Measurements from ENCODE around the gene KCNMA1.
A peak's percentile ranks its signal among the peaks of the same experiment; 100 is the strongest.

The KCNMA1 gene

DNA sequence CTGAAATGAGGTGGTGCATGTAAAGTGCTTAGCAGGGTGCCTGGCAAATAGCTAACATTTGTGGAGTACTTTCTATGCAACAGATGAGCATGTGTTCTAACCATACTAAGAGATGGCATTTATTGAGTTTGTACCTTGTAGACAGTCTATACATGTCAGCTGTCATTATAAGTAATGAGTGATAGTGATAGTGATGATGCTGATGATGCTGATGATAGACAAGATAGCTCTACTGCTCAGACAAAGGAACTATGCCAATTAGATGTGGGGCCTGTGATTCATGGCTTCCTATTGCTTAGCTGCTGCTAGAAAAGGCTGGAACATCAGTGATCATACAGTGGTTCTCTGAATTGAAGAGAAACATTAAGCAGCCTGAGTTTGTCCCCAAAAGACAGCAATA is 585.8 kb downstream of the KCNMA1 start:
- ATAC-seq = peak; percentile 63
- H3K4me3 Mint-ChIP-seq = no peak overlapping the region
- no peak overlapping the region for H3K27ac Mint-ChIP-seq
- no peaks in the 10 kb centered on the region for H3K4me1 Mint-ChIP-seq
- no peak for DNase-seq
- H3K27me3 Mint-ChIP-seq = no peaks in the 10 kb centered on the region
- no peaks in the 10 kb centered on the region for H3K9me3 Mint-ChIP-seq
- H3K36me3 Mint-ChIP-seq (ENCODE audit: low read depth) = no peaks in the 10 kb centered on the region

DNA sequence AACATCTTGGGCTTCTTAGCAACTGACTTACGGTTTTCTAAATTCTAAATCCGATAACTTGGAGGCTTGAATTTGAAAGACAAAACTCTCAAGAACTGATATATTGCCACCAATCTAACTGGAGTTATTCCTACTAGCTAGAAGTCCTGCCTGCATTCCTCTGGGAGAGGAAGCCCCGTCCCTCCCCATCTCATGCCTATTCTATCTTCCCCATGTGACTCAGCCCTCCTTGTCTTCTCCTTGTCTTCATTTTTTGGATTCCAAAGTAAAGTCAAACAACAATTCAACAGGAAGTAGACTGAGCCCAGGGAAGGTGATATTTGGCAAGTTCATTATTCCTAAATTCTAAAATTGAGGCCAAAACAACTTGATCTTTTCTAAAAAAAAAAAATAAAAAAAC is 587.7 kb downstream of the KCNMA1 start:
- no peak overlapping the region for H3K27ac Mint-ChIP-seq
- no peak overlapping the region for H3K4me3 Mint-ChIP-seq
- H3K27me3 Mint-ChIP-seq = no peaks in the 10 kb centered on the region
- H3K9me3 Mint-ChIP-seq = no peaks in the 10 kb centered on the region
- ATAC-seq = no peak
- H3K4me1 Mint-ChIP-seq = no peaks in the 10 kb centered on the region
- no peak for DNase-seq
- no peaks in the 10 kb centered on the region for H3K36me3 Mint-ChIP-seq (ENCODE audit: low read depth)

DNA sequence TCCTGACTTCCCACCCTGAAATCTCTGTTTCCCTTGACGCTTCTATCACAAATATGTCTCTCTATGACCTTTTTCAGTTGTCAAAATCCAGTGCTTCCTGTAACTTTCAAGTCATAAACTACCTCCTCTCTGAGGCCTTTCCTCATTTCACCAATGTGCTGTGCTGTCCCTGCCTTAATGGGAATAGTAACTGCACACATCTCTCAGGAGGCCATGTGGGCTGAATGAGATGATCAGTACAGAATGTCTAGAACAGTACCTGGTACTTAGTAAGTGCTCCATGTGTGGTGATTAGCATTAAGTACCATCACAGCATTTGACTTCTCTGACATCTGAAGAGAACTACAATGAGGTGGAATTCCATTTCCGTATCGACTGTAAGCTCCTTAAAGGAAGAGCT is 588.5 kb downstream of the KCNMA1 start:
- H3K9me3 Mint-ChIP-seq = no peaks in the 10 kb centered on the region
- DNase-seq (no peak), ATAC-seq (no peak)
- no peaks in the 10 kb centered on the region for H3K4me1 Mint-ChIP-seq
- H3K27ac Mint-ChIP-seq = no peak overlapping the region
- H3K36me3 Mint-ChIP-seq (ENCODE audit: low read depth) = no peaks in the 10 kb centered on the region
- H3K4me3 Mint-ChIP-seq = no peak overlapping the region
- no peaks in the 10 kb centered on the region for H3K27me3 Mint-ChIP-seq

DNA sequence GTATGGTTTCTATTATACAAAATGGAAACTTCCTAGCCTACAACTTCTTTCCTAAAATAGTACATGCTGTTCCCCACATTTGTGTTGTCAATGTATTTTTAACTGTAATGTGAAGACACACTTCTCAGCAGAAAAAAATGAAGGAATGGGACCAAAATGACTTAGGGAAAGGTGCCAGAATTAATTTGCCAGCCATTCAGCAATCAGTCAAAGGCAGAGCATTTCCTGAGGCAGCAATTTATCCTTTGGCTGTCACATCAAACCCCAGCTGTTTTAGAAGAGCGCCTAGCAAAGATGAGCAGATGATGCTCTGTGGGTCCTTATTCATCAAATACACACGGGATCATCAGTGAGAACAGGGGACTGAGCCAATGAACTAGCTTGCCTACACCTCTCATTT is 592.5 kb downstream of the KCNMA1 start:
- no peak for ATAC-seq

DNA sequence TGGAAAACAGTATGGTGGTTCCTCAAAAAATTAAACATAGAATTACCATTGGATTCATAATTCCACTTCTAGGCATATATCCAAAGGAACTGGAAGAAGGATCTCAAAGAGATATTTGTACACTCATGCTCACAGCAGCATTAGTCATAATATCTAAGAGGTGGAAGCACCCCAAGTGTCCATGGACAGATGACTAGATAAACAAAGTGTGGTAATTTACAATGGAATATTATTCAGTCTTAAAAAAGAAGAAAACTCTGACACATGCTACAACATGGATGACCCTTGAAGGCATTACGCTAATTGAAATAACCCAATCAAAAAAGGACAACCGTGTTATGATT is 594.2 kb downstream of the KCNMA1 start:
- H3K27ac Mint-ChIP-seq = no peak overlapping the region
- no peak for ATAC-seq
- no peak for DNase-seq
- H3K4me3 Mint-ChIP-seq = no peak overlapping the region
- H3K9me3 Mint-ChIP-seq = no peaks in the 10 kb centered on the region
- H3K27me3 Mint-ChIP-seq = no peaks in the 10 kb centered on the region
- no peaks in the 10 kb centered on the region for H3K36me3 Mint-ChIP-seq (ENCODE audit: low read depth)
- H3K4me1 Mint-ChIP-seq = peaks cover 7% of the 10 kb centered on the region

More for the DNA sequence above, 592.5 kb downstream of the KCNMA1 start:
- H3K36me3 Mint-ChIP-seq (ENCODE audit: low read depth) = no peaks in the 10 kb centered on the region
- no peak overlapping the region for H3K4me3 Mint-ChIP-seq
- H3K9me3 Mint-ChIP-seq = no peaks in the 10 kb centered on the region
- peaks cover 7% of the 10 kb centered on the region for H3K4me1 Mint-ChIP-seq
- H3K27me3 Mint-ChIP-seq = no peaks in the 10 kb centered on the region
- H3K27ac Mint-ChIP-seq = no peak overlapping the region
- DNase-seq = no peak

DNA sequence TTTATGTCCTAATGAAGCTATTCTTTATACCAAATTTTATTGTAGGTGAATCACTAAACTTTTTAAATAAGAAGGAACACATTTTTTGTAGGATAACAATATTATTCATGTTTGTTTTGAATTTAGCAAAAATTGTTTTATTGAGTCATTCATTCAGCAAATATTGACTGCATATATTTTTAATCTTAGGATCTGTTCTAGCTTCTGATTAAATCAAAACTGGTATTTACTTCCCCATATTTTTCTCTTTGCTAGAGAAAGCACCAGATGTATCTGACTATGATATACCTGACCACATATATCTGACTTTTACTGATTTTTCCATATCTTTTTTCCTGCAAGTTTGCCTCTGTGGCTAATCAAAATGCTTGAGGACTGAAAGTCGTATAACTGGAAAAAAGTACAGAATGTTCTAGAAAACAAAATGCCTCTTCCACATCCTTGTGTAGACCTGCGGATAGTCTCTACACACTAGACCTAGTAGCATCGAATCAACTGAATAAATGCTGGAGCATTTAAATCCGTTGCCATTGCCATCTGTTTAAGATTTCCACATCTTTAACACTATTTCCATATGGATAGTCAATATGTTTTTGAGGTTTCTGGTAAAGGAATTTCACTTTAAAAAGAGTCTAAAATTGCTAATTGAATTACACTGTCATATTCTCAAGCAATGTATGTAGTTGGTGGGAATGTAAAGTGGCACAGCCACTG is 594.7 kb downstream of the KCNMA1 start:
- H3K27me3 Mint-ChIP-seq = no peaks in the 10 kb centered on the region
- no peaks in the 10 kb centered on the region for H3K9me3 Mint-ChIP-seq
- DNase-seq (no peak), ATAC-seq (no peak)
- H3K4me1 Mint-ChIP-seq = peaks cover 7% of the 10 kb centered on the region
- no peaks in the 10 kb centered on the region for H3K36me3 Mint-ChIP-seq (ENCODE audit: low read depth)
- H3K27ac Mint-ChIP-seq = no peak overlapping the region
- H3K4me3 Mint-ChIP-seq = no peak overlapping the region

DNA sequence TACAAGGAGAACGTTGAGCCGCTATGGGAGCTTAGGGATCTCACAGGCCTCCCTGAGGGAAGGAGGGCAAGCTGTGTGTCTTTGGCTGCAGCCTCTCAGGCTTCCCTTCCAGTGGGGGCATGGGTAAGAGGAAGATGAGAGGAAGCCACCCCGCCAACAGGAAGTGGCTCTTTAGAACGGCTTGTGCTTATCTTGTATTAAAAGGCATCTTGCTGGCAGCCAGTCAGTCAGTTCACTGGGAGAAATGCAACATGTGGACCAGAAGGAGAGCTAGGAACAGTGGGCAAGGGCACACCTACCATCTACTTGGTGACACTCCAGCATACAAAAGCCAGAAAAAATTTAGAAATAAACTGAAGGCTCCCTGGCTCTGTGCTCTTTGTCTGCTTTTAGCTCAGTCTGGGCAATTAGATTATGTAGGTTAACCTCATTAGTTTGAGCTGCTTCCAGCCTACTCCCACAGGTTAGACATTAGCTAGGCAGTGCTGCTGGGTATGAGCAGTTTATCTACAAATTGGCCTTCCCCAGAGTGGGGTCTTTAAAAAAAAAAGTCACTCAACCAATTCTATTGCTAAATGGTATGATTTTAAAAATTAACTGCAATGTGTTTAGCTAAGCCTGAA is 595.9 kb downstream of the KCNMA1 start:
- Mint-ChIP-seq H3K36me3 (ENCODE audit: low read depth) (no peaks in the 10 kb centered on the region), H3K27ac (no peak overlapping the region), H3K9me3 (no peaks in the 10 kb centered on the region), H3K4me1 (peaks cover 7% of the 10 kb centered on the region), H3K4me3 (no peak overlapping the region), H3K27me3 (no peaks in the 10 kb centered on the region)
- ATAC-seq (peak; percentile 49), DNase-seq (peak; percentile 8)

DNA sequence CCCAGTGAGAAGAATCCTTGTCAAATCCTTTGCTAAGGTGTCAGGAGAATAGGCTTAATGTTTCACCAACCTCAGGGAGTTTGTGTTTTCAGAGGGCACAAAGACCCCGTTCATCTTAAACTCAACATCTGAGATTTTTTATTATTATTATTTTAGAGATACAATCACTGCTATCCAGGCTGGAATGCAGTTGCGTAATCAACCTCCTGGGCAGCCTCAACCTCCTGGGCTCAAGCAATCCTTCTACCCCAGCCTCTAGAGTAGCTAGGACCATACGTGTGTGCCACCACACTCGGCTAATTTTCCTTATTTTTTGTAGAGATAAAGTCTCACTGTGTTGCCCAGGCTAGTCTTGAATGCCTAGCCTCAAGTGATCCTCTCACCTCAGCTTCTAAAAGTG is 599.2 kb downstream of the KCNMA1 start:
- Mint-ChIP-seq H3K27me3 (no peaks in the 10 kb centered on the region), H3K9me3 (no peaks in the 10 kb centered on the region), H3K4me3 (no peak overlapping the region), H3K27ac (no peak overlapping the region), H3K4me1 (peaks cover 7% of the 10 kb centered on the region), H3K36me3 (ENCODE audit: low read depth) (no peaks in the 10 kb centered on the region)
- DNase-seq = no peak
- ATAC-seq = no peak

DNA sequence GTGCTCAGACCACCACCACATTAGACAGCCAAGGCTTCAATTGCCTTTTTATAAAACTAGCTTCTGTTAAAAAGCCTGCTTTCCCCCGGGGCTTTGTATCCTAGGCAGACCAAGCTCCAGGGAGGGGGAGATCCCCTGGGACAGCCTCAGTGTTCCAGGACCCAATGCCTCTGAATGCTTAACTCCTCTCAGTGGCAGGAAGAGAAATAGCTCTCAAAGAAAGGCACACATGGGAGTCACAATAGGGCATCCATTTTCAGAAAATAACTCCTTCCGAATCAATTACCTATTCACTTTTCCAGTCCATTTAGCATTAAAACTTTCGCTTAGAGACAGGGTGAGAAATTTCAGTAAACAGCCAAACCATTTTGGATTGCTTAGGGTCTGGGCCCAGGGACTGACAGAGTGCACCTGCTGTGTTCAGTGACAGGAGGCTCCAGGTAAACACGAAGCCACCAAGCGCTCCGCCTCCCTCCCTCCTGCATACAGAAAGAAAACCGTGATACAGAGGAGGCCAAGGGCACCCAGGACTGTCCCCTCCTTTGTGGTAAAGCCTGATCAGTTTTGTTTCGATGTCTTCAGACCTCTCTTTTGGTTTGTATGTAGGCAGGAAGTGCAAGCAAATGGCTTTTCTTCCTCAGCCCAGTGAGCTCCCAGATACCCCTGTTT is 599.7 kb downstream of the KCNMA1 start:
- Mint-ChIP-seq H3K9me3 (no peaks in the 10 kb centered on the region), H3K4me1 (peaks cover 7% of the 10 kb centered on the region), H3K27me3 (peaks cover 2% of the 10 kb centered on the region), H3K27ac (no peak overlapping the region), H3K36me3 (ENCODE audit: low read depth) (no peaks in the 10 kb centered on the region), H3K4me3 (no peak overlapping the region)
- ATAC-seq (no peak), DNase-seq (no peak)

DNA sequence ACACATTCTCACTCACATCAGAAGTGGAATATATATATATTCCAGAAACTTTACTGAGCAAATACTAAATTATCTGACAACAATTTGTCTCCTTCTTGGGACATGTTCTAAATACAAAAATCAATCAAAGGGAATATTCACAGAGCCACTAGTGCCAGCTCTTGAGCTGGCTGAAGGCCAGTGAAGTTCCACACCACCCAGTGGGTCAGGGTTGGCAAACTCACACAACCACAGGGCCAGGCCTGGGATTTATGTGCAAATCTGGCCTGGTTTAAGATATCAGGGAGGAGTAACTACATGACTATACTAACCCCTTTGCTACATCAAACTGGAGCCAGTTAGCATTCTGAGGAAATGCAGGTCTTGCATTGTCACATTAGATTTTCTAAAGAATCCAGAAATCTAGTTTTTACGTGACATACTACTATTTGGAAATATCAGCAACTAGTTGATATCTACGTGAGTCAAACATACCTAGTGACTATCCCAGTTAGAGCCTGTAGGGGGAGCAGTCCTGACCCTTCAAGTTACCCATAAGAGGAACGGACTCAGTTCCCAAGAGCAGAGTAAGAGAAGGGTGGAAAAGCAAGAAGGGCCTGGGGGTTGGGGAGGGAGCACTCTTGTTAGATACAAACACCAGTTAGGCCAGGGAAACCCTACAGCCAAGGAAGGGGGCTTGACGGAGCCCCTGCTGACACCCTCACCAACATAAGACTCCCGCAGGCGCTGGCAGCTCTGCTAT is 600.4 kb downstream of the KCNMA1 start:
- Mint-ChIP-seq H3K36me3 (ENCODE audit: low read depth) (no peaks in the 10 kb centered on the region), H3K27ac (no peak overlapping the region), H3K9me3 (no peaks in the 10 kb centered on the region), H3K4me1 (peaks cover 7% of the 10 kb centered on the region), H3K4me3 (no peak overlapping the region), H3K27me3 (peaks cover 2% of the 10 kb centered on the region)
- ATAC-seq (no peak), DNase-seq (no peak)

DNA sequence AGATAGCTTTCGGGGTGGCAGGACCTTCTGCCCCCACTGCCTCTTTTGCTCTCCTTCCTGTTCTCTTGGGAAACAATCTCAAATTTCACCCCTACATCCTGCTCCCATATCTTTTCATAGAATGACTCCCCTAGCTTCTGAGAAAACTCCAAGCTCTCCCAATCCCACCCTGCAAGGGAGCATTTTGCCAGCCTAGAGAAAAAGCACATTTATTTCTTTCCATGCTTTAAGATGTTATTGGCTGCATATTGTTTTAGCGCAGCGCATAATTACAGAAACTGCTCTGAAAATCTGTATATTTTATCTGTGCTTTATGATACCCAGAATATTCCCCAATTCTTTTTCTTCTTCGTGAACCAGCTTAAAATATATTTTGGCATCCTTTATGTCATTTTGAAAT is 601.3 kb downstream of the KCNMA1 start:
- no peaks in the 10 kb centered on the region for H3K36me3 Mint-ChIP-seq (ENCODE audit: low read depth)
- no peak overlapping the region for H3K27ac Mint-ChIP-seq
- no peak overlapping the region for H3K4me3 Mint-ChIP-seq
- no peaks in the 10 kb centered on the region for H3K4me1 Mint-ChIP-seq
- H3K9me3 Mint-ChIP-seq = no peaks in the 10 kb centered on the region
- DNase-seq = no peak
- ATAC-seq = no peak
- peaks cover 2% of the 10 kb centered on the region for H3K27me3 Mint-ChIP-seq

DNA sequence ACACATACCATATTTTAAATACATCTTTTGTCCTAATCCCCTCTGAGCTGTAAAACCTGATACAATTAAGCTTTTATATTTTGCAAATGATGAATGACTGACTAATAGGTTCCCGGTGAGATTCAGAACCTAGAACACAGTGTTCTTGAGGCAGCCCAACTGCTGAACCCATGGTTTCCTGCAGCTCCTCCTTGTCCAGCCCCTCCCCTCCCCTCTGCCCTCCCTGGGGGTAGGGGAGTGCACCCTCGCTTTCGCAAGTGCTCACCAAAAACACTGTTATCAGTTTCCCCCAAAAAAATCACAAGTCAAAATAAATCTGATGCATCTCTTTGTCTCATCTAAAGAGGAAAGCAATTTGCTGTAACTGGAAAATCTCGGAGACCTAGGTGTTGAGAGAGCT is 602.8 kb downstream of the KCNMA1 start:
- Mint-ChIP-seq H3K27me3 (peaks cover 2% of the 10 kb centered on the region), H3K27ac (no peak overlapping the region), H3K9me3 (no peaks in the 10 kb centered on the region), H3K36me3 (ENCODE audit: low read depth) (no peaks in the 10 kb centered on the region), H3K4me1 (no peaks in the 10 kb centered on the region), H3K4me3 (no peak overlapping the region)
- ATAC-seq = no peak
- DNase-seq = no peak

DNA sequence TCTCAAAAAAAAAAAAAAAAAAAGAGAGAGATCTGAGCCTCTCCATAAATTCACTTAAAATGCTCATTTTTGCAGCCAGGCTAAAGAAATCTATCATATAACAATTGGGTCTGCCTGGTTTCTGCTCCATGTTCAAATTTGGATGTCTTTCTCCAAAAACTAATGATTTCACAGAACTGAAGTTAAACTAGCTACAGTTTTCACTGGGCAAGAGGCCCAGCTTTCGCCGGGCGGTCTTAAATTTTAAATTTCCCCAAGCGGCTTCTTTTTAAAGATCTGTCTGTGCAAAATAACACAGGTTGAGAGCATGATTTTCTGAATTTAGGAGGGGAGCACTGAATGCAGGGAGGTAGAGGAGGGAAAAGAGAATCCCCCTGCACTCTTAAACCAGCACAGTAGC is 603.4 kb downstream of the KCNMA1 start:
- H3K27me3 Mint-ChIP-seq = peaks cover 2% of the 10 kb centered on the region
- DNase-seq (no peak), ATAC-seq (no peak)
- H3K4me1 Mint-ChIP-seq = no peaks in the 10 kb centered on the region
- no peaks in the 10 kb centered on the region for H3K9me3 Mint-ChIP-seq
- no peaks in the 10 kb centered on the region for H3K36me3 Mint-ChIP-seq (ENCODE audit: low read depth)
- H3K27ac Mint-ChIP-seq = no peak overlapping the region
- no peak overlapping the region for H3K4me3 Mint-ChIP-seq

DNA sequence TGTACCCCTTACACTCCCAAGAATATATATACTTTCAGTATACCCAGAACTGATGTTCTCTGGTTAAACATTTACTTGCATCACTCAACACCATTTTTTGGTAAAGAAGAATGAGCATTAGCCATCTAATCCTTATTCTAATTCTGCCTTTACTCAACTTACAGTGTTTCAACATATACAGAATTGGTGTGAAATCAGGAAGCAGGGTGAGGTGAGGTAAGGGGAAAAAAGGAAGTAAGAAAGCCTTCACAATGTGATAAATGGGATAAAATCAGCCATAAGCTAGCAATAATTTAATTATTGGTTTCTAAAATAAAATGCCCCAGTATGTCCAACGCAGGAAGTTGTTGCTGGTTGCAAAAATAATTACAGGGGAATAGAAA is 605.4 kb downstream of the KCNMA1 start:
- DNase-seq (no peak), ATAC-seq (no peak)
- H3K9me3 Mint-ChIP-seq = no peaks in the 10 kb centered on the region
- H3K4me3 Mint-ChIP-seq = no peak overlapping the region
- no peaks in the 10 kb centered on the region for H3K36me3 Mint-ChIP-seq (ENCODE audit: low read depth)
- H3K4me1 Mint-ChIP-seq = no peaks in the 10 kb centered on the region
- H3K27ac Mint-ChIP-seq = no peak overlapping the region
- peaks cover 2% of the 10 kb centered on the region for H3K27me3 Mint-ChIP-seq
